Mesenteric fat pad (tissue), 1 donor: Measurements from ENCODE around the gene WIPF2. TPM values are rescaled to one million over a fixed set of nuclear protein-coding genes. Genes with fewer than 3 reads are reported as not detected.

Experiments
- DNase-seq: peaks from one replicate; pipeline ENCODE4 v3.0.0-alpha.2; 2020; ENCODE audit warnings: low spot score
- microRNA-seq: library from miRNA; unstranded; fragments of <30 nt; microRNA quantifications from one replicate; pipeline ENCODE4 v1.2.0, GENCODE V29; 2020; ENCODE audit warnings: borderline number of aligned reads
- total RNA-seq: library from RNA; stranded (reverse); fragmentation: NEBNext Ultra II Directional; extraction: Animal tissue kit (Norgen Biotek cat#: 25700); gene quantifications from one replicate; pipeline ENCODE4 v1.2.1, GENCODE V29; 2021
- donor health status: DM: yes; HTN: yes; CAD: no.

The WIPF2 gene
- total RNA-seq, 1 donor from 2014 or later: 29.5 TPM

GRCh38 chr17:40323391-40324381 is 104.6 kb downstream of the WIPF2 start:
- no peak for DNase-seq

- DNase-seq: no peak
Measured at GRCh38 chr17:40325156-40326013, 106.3 kb downstream of the WIPF2 start.

- DNase-seq: no peak
Measured at GRCh38 chr17:40326014-40326831, 107.1 kb downstream of the WIPF2 start.

- no peak for DNase-seq
Measured at GRCh38 chr17:40326832-40327199, 107.7 kb downstream of the WIPF2 start.

GRCh38 chr17:40327244-40327729 is 108.2 kb downstream of the WIPF2 start:
- no peak for DNase-seq

- DNase-seq: no peak
Measured at GRCh38 chr17:40327735-40328385, 108.8 kb downstream of the WIPF2 start.

- no peak for DNase-seq
Measured at GRCh38 chr17:40328386-40328766, 109.3 kb downstream of the WIPF2 start.

GRCh38 chr17:40329839-40330794 is 111.0 kb downstream of the WIPF2 start:
- DNase-seq: no peak

GRCh38 chr17:40330850-40331470 is 111.9 kb downstream of the WIPF2 start:
- no peak for DNase-seq

- DNase-seq: no peak
Measured at GRCh38 chr17:40331743-40332641, 112.9 kb downstream of the WIPF2 start.

Small RNA genes lying within 50 kb of the gene (microRNA-seq; reads per million reads assigned to microRNA genes)
- gene MIR6867: not detected

Other genes with a start within 250 kb of the WIPF2 start
- gene PSMD3, start 238.5 kb upstream of the WIPF2 start, total RNA-seq: 94.2 TPM
- gene CSF3, start 203.9 kb upstream of the WIPF2 start, total RNA-seq: 35.9 TPM
- 72.2 TPM for gene MED24, start 164.9 kb upstream of the WIPF2 start, total RNA-seq
- gene THRA, start 156.3 kb upstream of the WIPF2 start, total RNA-seq: 74.7 TPM
- 15.5 TPM for gene NR1D1, start 118.7 kb upstream of the WIPF2 start, total RNA-seq
- gene MSL1, start 97.3 kb upstream of the WIPF2 start, total RNA-seq: 77.0 TPM
- gene CASC3, start 78.8 kb upstream of the WIPF2 start, total RNA-seq: 84.4 TPM
- gene RAPGEFL1, start 41.8 kb upstream of the WIPF2 start, total RNA-seq: 10.1 TPM
- 2.4 TPM for gene CDC6, start 68.6 kb downstream of the WIPF2 start, total RNA-seq
- gene RARA, start 89.9 kb downstream of the WIPF2 start, total RNA-seq: 70.3 TPM
- 0.77 TPM for gene GJD3, start 145.4 kb downstream of the WIPF2 start, total RNA-seq
- 0.48 TPM for gene TOP2A, start 198.6 kb downstream of the WIPF2 start, total RNA-seq
- gene IGFBP4, start 224.1 kb downstream of the WIPF2 start, total RNA-seq: 1,107 TPM